Stimulated activated CD8-positive, alpha-beta memory T cell treated with anti-CD3 and anti-CD28 coated beads, Interleukin-7, amount 100 ng/mL, for 48 hours (primary cell): ENCODE measurements around the gene SPDYE8.
"Not testable (repeated sequence)": the region's sequence is repeated elsewhere in the genome, so short reads cannot be mapped to it uniquely, and the experiment has no call there.

Experiments used
- DNase-seq, 2 donors: peaks; one replicate each; pipeline ENCODE4 v3.0.0-alpha.2; 2020; ENCODE audit warnings: low read depth in 1 of 2; ENCODE audit errors: extremely low read depth in 1 of 2

SPDYE8 gene, protein sequence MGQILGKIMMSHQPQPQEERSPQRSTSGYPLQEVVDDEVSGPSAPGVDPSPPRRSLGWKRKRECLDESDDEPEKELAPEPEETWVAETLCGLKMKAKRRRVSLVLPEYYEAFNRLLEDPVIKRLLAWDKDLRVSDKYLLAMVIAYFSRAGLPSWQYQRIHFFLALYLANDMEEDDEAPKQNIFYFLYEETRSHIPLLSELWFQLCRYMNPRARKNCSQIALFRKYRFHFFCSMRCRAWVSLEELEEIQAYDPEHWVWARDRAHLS

GRCh38 chr7:73029666-73030065 lies at the start of gene SPDYE8:
SPDYE8 (minus strand) TSS chr7:73029766; CDS start chr7:73027966, 1,800 bp downstream.
- DNase-seq: not testable (repeated sequence)

DNA sequence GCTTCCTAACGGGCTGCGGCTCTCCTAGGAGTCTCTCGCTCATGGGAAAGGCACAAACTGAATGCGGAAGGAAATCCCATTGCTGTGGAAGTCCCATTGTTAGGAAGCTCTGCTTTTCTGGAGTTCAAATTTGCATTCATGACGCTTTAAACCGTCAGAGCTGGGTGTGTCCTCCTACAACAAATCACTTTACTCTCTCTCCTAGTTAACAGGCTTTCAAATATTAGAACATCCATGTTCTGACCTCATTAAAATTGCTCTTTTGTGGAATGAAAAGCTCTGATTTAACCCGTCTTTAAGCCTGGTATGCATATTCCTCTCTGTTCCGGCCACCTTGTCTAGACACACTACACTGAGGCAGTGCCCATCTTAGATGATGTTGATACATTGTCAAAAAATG lies 28.2 kb upstream of the SPDYE8 start, which contains the start of gene SPDYE11:
SPDYE11 (minus strand) TSS at position 101 of the 400 bp plus-strand sequence. CDS start 1,800 bp downstream, outside the sequence.
- not testable (repeated sequence) for DNase-seq

DNA sequence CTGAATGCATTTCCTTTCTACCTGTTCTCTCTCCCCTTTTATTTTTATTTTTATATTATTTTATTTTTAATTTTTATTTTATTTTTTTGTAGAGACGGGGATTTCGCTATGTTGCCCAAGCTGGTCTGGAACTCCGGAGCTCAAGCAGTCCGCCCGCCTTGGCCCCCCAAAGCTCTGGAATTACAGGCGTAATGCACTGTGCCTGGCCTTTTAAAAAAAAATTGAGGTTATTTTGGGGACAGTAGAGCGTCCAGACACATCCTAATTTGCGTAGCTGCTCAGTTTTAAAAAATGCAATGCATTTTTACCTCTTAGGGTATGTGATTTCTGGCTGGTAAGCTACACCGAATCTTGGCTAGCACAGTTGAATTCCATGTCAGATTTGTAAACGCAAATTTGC lies 23.1 kb downstream of the SPDYE8 start:
- DNase-seq: not testable (repeated sequence)

DNA sequence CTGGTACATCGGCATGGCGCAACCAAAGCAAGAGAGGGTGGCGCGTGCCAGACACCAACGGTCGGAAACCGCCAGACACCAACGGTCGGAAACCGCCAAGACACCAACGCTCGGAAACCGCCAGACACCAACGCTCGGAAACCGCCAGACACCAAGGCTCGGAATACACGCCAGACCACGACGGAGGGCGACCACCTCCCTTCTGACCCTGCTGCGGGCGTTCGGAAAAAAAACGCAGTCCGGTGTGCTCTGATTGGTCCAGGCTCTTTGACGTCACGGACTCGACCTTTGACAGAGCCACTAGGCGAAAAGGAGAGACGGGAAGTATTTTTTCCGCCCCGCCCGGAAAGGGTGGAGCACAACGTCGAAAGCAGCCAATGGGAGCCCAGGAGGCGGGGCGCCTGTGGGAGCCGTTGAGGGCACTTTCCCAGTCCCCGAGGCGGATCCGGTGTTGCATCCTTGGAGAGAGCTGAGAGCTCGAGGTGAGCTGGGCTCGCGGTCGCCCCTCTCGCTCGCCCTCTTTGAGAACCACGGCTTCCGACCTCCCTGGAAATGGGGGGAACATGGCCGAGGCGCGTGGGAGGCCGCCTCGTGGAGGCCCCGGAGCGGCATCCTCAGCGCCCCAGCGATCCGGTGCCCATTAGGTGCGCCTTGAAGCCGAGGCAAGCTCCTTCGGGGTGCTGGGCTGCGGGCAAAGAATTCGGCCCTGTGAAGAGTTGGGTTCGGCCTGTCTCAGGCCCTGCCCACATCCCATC lies 23.7 kb downstream of the SPDYE8 start:
- peak; percentile 89 to 92 for DNase-seq

GRCh38 chr7:73005356-73005692 lies 24.2 kb downstream of the SPDYE8 start:
- peak; percentile 51 to 58 for DNase-seq

DNA sequence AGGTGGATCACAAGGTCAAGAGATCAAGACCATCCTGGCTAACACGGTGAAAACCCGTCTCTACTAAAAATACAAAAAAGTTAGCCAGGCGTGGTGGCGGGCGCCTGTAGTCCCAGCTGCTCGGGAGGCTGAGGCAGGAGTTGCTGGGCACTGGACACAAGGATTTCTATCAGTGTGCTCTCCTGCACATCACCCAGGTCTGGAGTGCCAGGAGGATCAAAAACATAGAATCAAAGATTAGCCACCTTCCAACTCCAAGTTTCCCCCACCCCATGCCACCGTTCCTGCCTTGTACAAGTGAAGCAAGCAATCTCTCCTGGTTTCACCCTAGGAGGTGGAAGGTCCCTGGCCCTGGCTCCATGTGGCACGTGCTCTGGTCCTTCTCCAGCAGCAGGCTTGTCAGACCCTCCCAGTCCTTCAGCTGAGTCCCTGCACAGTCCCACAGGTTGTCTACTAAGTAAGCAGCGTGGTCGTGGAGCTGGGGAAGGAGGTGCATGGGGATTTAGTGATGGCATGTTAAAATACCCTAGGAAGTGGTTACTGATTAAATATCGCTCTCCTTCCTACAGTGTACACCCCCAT lies 31.6 kb downstream of the SPDYE8 start:
- DNase-seq: not testable (repeated sequence)

- DNase-seq: not testable (repeated sequence)
These were observed 32.1 kb downstream of the SPDYE8 start for GRCh38 chr7:72997447-72997846.

- not testable (repeated sequence) for DNase-seq
These were observed 34.1 kb downstream of the SPDYE8 start for GRCh38 chr7:72995484-72995883.

DNA sequence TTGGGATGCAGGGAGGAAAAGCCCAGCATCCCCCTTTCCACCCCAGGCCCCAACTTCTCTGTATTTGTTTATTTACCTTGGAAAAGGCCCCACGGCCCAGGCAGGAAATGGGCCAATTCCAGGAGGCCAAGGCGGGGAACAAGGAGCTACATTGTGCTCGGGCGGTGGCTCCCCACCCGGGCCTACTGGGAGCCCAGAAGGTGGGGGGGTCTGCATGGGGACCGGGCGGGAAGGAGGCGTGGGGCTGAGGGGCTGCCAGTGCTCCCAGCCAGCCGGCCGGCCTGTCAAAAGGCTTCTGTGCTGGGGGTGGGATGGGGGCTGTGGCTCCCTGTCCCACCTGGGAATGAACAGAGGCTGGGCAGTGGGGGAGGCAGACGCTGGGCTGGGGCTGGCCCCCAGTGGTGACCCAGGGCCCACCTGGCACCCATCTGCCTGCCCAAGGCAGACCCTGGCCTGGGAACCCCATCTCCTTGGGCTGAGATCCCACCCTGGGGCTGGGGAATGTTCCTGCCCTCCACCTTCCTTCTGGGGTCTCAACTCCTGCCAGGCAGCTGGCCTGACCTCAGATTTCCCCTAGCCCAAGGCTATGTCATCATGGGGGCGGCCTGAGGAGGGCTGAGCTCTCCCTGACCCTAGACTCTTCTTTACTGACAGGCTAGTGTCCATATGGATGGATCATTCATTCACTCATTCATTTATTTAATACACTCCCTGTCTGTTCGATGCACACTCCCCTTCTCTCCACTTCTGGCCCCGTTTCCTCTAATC lies 39.2 kb downstream of the SPDYE8 start:
- not testable (repeated sequence) for DNase-seq

DNA sequence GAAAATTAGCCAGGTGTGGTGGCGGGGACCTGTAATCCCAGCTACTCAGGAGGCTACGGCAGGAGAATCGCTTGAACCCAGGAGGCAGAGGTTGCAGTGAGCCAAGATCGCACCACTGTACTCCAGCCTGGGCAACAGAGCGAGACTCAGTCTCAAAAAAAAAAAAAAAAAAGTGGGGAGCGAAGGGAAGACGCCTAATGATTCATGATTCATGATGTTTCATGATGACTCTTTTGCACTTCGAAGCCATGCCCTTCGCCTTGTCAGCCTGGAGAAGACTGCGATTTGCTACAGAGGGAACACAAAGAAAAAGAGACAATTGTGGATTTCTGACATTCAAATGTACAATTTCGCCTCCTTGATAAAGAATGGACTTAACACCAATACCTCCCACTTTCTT lies 47.5 kb downstream of the SPDYE8 start:
- DNase-seq: not testable (repeated sequence)

DNA sequence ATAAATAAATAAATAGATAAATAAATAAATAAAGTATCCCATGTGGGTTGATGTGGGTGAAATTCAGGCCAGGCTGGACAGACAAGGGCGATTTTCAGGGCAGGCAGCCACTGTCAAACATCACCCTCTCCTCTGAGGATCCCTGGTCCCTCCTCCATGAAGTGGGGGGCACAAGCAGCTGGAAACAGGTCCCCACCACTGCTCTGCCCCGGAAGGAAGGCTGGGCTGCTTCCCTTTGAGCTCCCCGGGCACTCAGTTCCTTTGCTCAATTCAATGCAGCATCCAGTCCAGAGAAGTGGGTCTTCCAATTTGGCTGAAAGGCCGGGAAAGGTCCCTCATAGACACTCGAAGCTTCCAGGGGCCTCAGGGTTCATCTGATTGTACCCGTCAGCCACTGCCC lies 49.2 kb downstream of the SPDYE8 start:
- not testable (repeated sequence) for DNase-seq

- not testable (repeated sequence) for DNase-seq
These were observed 53.1 kb downstream of the SPDYE8 start for GRCh38 chr7:72976434-72976833.

DNA sequence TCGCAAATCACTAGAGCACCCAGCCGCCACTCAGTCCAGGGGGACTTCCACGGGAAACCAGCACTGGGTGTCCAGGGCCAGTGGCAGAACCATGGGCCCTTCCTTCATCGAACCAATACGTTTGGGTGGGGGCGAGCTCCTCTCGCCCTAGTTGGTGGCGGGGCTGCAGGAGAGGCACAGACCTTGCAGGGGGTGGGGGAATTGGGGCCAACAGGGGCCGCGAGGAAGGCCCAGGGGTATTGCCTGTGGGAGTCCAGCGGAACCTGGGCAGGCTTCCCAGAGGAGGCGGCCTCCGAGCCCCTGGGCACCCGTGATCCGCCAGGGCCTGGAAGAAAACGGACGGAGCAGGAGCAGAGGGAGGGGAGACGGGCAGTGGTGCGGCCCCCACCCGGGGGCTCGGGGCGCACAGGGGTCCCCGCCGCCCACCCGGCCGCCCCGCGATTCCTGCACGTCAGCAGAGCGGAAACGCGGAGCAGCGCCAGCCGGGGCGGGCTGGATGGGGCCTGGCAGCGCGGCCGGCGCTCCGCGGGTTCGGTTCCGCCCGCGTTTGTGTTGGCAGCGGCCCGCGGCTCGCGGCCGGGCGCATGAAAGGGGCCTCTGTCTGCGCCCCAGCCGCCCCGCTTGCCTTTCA lies 53.8 kb downstream of the SPDYE8 start:
- not testable (repeated sequence) for DNase-seq

DNA sequence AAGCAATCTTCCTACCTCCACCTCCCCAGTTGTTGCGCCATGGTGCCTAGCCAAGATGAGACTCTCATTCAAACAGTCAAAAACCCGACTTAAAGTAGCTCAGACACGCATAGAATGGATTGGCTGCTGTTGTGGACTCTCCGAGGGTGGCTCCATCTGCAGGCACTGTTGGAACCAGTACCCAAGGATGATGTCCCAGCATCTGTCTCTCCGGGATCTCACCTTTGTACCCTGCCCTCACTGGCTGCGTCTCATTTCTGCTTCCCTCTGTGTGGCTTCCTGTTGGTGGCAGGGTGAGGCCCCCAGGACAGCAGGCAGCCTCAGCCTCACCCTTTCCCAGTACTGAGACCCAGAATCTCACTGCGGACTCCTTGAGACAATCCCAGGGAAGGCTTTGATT lies 54.8 kb downstream of the SPDYE8 start:
- DNase-seq: not testable (repeated sequence)

DNA sequence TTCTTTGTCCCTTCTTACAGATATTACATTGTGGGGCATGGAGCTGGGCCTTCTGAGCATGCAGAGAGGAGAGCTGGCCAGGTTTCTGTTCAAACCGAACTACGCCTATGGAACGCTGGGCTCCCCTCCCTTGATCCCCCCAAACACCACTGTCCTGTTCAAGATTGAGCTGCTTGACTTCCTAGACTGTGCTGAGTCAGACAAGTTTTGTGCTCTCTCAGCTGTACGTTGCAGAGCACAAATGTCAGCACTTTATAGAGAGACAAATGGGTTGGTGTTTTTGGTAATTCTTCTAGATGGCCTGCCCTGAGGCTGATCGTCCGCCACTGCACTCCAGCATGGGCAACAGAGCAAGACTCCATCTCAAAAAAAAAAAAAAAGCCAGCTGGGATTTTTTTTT lies 58.1 kb downstream of the SPDYE8 start:
- DNase-seq: not testable (repeated sequence)
